ENCODE results near the gene NQO1. TPM values are rescaled to one million over a fixed set of nuclear protein-coding genes. Genes with fewer than 3 reads are reported as not detected.
A peak's percentile ranks its signal among the peaks of the same experiment; 100 is the strongest.

The NQO1 gene
- polyA plus RNA-seq, 1 donor (not counting 4 experiments of a cell fraction or from before 2014, with no cell fraction given), result 166 TPM

- H3K4me2 ChIP-seq (ENCODE audit: control insufficient read depth, extremely low read depth, insufficient read depth, low read depth, low read length), result no peak overlapping the region
- FAIRE-seq (no peak), DNase-seq (ENCODE audit: low read depth, low spot score) (no peak)
- H3K9me3 ChIP-seq (ENCODE audit: control insufficient read depth, low read depth, low read length), result no peaks in the 10 kb centered on the region
- H3K36me3 ChIP-seq (ENCODE audit: control insufficient read depth in 2 of 2, extremely low read depth in 1 of 2, insufficient read depth in 2 of 2, low read length in 2 of 2), result peaks cover 0 to 4% of the 10 kb centered on the region in 2 experiments
- H3K9me1 ChIP-seq (ENCODE audit: control insufficient read depth, extremely low read depth, insufficient read depth, low read length), result no peaks in the 10 kb centered on the region
- H3K9ac ChIP-seq (ENCODE audit: control insufficient read depth, extremely low read depth, insufficient read depth, low read length), result no peak overlapping the region
- dilution Hi-C loops (cut with MboI; ENCODE audit: extremely low pct_ligation_motif_present, low sequenced_read_pairs), result no loop called here
- H3K27me3 ChIP-seq (ENCODE audit: control insufficient read depth, extremely low read depth, insufficient read depth, low read length), result no peaks in the 10 kb centered on the region
- TF ChIP-seq CTCF (optimal IDR thresholded peaks at IDR 0.05 in 1 of 3, IDR thresholded peaks at IDR 0.05 in 1 of 3, conservative IDR thresholded peaks at IDR 0.05 in 1 of 3; ENCODE audit: extremely low read depth in 1 of 3, insufficient read depth in 2 of 3, low read length in 3 of 3) (no peak), EZH2 (IDR thresholded peaks at IDR 0.05; ENCODE audit: low read length) (no peak)
- no peak overlapping the region for H3K4me3 ChIP-seq (ENCODE audit: control insufficient read depth in 2 of 3, extremely low read depth in 1 of 3, insufficient read depth in 2 of 3, low read depth in 1 of 3, low read length in 3 of 3)
- H3K4me1 ChIP-seq (ENCODE audit: control insufficient read depth, extremely low read depth, insufficient read depth, low read length), result peaks cover 8% of the 10 kb centered on the region
- H3K27ac ChIP-seq (ENCODE audit: control insufficient read depth, insufficient read depth, low read length), result no peak overlapping the region
- no peaks in the 10 kb centered on the region for H4K20me1 ChIP-seq (ENCODE audit: control insufficient read depth, extremely low read depth, insufficient read depth, low read length)
- peaks cover 30% of the 10 kb centered on the region for H3K79me2 ChIP-seq (ENCODE audit: control insufficient read depth, insufficient read depth, low read length)
- no peak overlapping the region for H2AFZ ChIP-seq (ENCODE audit: control insufficient read depth, low read length)
Observed at GRCh38 chr16:69756705-69757104, 30.3 kb upstream of the NQO1 start.

- peaks cover 4% of the 10 kb centered on the region for H3K4me1 ChIP-seq (ENCODE audit: control insufficient read depth, extremely low read depth, insufficient read depth, low read length)
- DNase-seq (ENCODE audit: low read depth, low spot score), result peak; percentile 96
- peaks cover 8 to 15% of the 10 kb centered on the region in 2 experiments for H3K36me3 ChIP-seq (ENCODE audit: control insufficient read depth in 2 of 2, extremely low read depth in 1 of 2, insufficient read depth in 2 of 2, low read length in 2 of 2)
- H3K9me3 ChIP-seq (ENCODE audit: control insufficient read depth, low read depth, low read length), result no peaks in the 10 kb centered on the region
- peaks cover 44% of the 10 kb centered on the region for H3K79me2 ChIP-seq (ENCODE audit: control insufficient read depth, insufficient read depth, low read length)
- dilution Hi-C loops (cut with MboI; ENCODE audit: extremely low pct_ligation_motif_present, low sequenced_read_pairs), result no loop called here
- no peak for FAIRE-seq
- H3K27ac ChIP-seq (ENCODE audit: control insufficient read depth, insufficient read depth, low read length), result peak within 1 kb of the TSS; percentile 95
- no peaks in the 10 kb centered on the region for H4K20me1 ChIP-seq (ENCODE audit: control insufficient read depth, extremely low read depth, insufficient read depth, low read length)
- H3K27me3 ChIP-seq (ENCODE audit: control insufficient read depth, extremely low read depth, insufficient read depth, low read length), result no peaks in the 10 kb centered on the region
- H3K4me3 ChIP-seq (ENCODE audit: control insufficient read depth in 2 of 3, extremely low read depth in 1 of 3, insufficient read depth in 2 of 3, low read depth in 1 of 3, low read length in 3 of 3), result peak within 1 kb of the TSS; percentile 74 to 100 (median 99)
- H2AFZ ChIP-seq (ENCODE audit: control insufficient read depth, low read length), result peak within 1 kb of the TSS; percentile 96
- no peaks in the 10 kb centered on the region for H3K9me1 ChIP-seq (ENCODE audit: control insufficient read depth, extremely low read depth, insufficient read depth, low read length)
- H3K4me2 ChIP-seq (ENCODE audit: control insufficient read depth, extremely low read depth, insufficient read depth, low read depth, low read length), result peak within 1 kb of the TSS; percentile 70
- H3K9ac ChIP-seq (ENCODE audit: control insufficient read depth, extremely low read depth, insufficient read depth, low read length), result peak within 1 kb of the TSS; percentile 97
- TF ChIP-seq EZH2 (IDR thresholded peaks at IDR 0.05; ENCODE audit: low read length) (no peak), CTCF (optimal IDR thresholded peaks at IDR 0.05 in 1 of 3, IDR thresholded peaks at IDR 0.05 in 1 of 3, conservative IDR thresholded peaks at IDR 0.05 in 1 of 3; ENCODE audit: extremely low read depth in 1 of 3, insufficient read depth in 2 of 3, low read length in 3 of 3) (peak; percentile 92 to 100 (median 98))
Observed at GRCh38 chr16:69754469-69755310, 28.3 kb upstream of the NQO1 start, which contains the start of gene NOB1. NOB1 (minus strand) TSS chr16:69754926; CDS start chr16:69754910, 16 bp downstream.
